GF-D8 (cell line): ENCODE measurements around the gene ACSM2A.
"Not testable (repeated sequence)": the region's sequence is repeated elsewhere in the genome, so short reads cannot be mapped to it uniquely, and the experiment has no call there.

Experiments
- DNase-seq: peaks from one replicate; lab custom pipeline; 2025; lab: John Stamatoyannopoulos, UW

ACSM2A gene, protein sequence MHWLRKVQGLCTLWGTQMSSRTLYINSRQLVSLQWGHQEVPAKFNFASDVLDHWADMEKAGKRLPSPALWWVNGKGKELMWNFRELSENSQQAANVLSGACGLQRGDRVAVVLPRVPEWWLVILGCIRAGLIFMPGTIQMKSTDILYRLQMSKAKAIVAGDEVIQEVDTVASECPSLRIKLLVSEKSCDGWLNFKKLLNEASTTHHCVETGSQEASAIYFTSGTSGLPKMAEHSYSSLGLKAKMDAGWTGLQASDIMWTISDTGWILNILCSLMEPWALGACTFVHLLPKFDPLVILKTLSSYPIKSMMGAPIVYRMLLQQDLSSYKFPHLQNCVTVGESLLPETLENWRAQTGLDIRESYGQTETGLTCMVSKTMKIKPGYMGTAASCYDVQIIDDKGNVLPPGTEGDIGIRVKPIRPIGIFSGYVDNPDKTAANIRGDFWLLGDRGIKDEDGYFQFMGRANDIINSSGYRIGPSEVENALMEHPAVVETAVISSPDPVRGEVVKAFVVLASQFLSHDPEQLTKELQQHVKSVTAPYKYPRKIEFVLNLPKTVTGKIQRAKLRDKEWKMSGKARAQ

DNA sequence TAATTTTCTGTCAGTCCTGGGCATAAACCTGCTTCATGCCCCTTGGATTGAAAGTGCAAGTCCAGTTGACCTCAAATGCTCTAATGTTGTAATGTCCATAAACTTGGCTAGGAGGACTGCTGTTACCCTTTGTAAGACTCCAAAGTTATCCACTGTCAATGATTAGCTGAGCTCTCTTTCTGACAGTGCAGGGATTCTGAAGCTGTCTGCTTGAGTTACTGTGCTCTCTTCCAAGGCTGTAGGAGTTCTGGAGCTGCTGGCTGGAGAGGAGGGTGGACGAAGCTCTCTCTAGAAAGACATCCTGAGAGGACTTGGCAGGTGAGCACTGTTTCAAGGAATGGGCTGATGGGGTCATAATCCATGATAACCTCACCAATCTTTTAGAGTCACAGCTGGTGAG lies at the start of gene ACSM2A:
ACSM2A (plus strand) TSS at position 158 of the 400 bp plus-strand sequence. CDS start 8,594 bp downstream, outside the sequence.
- not testable (repeated sequence) for DNase-seq

DNA sequence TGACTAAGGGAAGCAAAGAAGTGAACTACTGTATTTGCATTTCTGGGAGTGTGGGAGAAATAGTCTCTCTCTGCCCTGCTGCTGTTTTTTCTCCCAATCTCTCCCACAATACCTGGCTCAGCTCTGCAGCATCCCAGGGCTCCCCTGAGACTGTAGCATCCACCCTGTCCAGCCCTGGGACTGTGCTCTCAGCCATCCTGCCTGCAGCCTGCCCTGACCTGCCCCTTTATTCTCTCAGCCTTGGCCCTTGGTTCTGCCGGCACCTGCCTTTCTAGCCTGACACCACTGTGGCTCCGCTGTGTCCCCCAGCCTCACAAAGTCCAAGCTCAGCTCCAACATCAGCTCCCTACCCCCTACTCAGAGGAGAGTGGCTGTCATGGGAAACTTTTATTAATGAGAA lies 48.7 kb upstream of the ACSM2A start:
- DNase-seq, result no peak

DNA sequence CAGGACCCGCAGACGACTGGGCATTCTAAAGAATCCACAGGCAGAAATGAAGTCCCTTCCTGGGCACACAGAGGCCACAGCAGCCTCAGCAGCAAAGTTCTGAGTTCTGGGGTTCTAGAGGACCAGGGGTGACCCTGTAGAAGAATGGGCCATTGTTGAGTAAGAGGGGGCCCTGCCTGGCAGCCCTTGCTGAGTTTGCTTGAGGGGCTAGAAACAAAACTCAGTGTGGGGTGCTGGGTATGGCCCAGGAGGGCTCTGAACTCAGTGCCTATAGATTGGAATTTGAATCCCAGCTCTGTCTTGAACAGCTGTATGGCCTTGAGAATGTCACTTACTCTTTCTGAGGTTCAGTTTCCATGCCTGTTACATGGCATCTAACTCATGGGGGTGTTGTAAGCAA lies 46.7 kb upstream of the ACSM2A start, which contains the start of gene PDILT:
PDILT (minus strand) TSS at position 101 of the 400 bp plus-strand sequence. CDS start 5,437 bp downstream, outside the sequence.
- DNase-seq, result no peak

DNA sequence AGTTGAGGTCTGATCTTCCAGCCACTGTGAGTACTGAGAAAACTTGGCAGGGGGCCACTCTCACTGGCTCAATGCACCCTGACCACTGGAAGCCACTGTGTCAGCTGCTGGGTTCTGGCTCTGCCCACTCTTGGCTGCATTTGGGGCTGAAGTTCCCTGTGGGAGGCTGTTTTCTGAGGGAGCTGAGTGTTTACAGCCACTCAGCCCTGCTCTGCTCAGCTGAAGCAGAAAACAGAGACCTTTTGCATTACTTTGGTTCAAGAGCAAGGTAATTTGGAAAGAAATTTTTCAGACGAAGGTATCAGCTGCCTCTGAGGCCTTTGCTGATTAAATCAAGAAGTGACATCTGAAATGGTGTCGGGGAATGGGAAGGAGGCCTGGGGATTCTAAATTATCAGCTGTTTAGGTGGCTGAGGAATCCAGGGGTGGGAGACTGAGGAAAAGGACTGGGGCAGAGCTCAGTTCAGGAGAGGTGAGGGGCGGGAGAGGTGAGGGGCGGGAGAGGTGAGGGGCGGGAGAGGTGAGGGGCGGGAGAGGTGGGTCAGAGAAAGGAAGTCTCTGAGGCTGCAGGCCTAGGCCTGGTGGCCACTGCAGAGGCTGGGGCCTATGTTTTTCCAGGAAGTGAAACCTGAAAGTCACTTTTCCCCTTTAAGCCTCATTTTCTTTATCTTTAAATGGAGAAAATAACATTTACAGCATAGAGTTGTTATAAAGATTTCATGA lies 41.8 kb upstream of the ACSM2A start, which contains the start of gene ACSM5:
ACSM5 (plus strand) TSS at position 137 of the 723 bp plus-strand sequence. CDS start 1,951 bp downstream, outside the sequence.
- no peak for DNase-seq

DNA sequence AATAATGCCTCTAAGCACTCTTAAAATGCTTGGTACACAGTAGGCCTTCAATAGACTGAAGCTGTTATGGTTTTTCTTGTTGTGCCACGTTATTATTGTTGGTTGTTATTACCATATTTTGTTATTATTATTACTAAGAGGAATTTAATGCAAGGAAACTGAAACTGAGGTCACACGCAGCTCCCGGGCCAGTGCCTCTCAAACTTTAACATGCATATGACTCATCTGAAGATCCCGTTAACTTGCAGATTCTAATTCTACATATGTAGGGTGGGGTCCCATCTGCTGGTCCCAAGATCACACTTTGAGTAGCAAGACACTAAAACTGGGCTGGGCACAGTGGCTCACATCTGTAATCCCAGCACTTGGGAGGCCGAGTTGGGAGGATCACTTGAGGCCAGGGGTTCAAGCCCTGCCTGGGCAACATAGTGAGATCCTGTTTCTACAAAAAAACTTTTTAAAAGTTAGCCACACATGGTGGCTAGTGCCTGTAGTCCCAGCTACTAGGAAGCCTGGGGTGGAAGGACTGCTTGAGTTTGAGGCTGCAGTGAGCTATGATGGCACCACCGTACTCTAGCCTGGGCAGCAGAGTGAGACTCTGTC lies 41.1 kb upstream of the ACSM2A start:
- DNase-seq, result no peak

DNA sequence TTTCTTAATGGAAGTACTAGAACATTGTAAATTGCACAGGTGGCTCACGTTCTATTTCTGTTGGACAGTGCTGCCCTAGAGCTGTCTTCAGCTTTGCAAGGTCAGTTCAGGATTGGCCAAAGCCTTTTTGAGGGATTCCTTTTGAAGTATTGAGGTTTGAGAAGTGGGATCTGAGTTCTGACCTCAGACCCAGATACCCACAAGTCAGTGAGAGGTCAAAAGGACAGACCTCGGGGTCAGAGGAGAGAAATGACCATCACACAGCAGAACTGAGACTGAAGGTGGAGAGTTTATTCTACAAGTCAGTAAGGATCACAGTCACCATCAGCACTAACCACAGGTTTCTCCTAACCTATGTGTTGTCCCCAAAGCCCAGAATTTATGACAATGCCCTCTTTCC lies 40.3 kb upstream of the ACSM2A start:
- DNase-seq, result no peak

DNA sequence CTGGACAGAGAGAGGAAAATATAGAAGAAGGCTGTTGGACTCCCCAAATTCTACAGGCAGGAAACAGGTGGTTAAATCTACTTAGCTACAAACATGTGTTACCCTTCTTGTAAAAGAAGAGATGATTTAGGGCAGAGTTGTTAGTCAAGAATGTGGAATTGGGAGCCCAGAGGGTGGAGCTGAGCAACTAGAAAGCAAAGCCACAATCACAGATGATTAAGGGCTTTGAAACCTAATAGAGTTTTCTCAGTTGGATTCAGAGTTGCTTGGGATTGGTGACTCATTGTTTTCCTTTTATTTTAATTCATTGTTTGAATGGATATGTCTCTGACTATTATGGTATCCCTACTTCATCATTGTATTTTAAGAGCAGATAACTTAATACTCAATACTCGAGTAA lies 35.8 kb upstream of the ACSM2A start:
- DNase-seq, result no peak

DNA sequence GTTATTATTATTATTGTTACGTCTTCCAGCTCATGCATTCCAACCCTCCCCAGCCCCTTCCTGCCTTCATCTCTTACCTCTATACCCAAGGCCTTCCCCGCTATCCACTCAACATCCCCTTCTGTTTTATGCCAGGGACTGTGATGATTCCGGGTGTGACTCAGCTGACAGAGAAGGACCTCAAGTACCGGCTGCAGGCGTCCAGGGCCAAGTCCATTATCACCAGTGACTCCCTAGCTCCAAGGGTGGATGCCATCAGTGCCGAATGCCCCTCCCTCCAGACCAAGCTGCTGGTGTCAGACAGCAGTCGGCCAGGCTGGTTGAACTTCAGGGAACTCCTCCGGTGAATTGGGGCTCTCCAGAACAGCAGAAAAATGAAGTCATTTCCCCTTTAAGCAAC lies 32.2 kb upstream of the ACSM2A start:
- DNase-seq, result not testable (repeated sequence)

DNA sequence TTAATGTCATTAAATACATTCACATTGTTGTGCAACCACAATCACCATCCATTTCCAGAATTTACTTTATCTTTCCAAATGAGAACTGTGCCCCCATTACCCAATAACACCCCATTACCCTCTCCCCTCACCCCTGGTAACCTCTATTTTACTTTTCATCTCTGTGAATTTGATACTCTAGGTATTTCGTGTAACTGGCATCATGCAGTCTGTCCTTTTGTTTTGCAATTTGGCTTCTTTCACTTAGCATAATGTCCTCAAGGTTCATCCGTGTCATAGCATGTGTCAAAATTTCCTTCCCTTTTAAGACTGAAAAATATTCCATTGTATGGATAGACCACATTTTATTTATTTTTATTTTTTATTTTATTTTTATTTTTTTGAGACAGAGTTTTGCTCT lies 29.6 kb upstream of the ACSM2A start:
- DNase-seq, result not testable (repeated sequence)

DNA sequence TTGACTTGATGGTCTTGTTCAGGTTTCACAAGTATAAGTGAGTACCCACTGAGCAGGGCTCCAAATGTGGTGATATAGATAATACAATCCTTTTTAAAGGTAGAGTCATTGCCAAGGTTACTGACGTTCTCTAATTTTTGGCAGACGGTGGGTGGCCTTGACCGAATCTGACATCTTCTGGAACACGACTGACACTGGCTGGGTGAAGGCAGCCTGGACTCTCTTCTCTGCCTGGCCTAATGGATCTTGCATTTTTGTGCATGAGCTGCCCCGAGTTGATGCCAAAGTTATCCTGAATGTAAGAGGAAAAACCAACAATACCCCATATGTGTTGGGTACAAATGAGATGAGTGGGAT lies 27.6 kb upstream of the ACSM2A start:
- not testable (repeated sequence) for DNase-seq

DNA sequence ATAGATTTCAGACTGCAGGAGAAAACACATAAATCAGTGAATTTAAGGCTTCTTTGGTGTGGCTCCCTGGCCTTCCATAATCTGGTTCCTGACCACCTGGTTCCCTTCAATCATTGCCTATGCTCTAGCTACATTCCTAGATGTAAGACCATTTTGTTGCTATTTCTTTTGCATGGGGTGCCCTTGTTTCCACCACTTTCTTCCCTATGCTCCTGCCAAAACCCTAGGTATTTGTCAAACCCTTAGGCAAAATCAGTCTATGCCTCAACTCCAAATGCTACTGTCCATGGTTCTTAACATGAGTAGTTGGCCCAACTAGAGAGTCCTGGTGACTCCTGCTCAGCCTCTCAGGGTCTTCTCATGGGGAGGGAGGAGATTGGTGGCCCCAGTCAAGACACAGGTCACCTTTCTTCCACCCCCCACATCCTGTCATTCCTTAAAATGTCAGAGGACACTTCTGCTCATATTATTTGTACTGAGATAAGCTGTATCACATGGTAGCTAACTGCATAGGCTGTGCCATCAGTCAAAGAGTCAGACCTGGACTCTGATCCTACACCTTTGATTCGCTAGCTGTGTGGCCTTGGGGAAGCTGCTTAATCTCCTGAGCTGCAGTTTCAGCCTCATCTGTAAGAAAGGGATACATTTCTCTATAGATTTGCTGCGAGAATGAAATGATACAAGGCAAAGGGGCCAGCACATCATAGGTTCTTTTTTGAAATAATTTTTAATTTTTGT lies 27.0 kb upstream of the ACSM2A start:
- no peak for DNase-seq

DNA sequence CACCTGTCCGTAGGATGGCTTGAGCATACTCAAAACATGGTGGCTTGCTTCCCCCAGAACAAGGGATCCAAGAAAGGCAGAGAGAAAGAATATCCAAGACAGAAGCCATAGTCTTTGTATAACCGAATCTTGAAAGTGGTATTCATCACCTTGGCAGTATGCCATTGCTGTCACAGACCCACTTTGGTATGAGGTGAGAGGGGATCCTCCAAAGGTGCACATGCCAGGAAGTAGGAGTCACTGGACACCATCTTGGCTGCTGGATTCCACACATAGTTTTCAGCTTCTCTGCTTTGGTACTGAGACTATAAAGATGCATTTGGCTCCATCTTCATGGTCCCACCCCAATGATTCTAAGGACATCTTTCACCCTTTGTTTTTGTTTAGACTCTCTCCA lies 23.9 kb upstream of the ACSM2A start:
- not testable (repeated sequence) for DNase-seq

DNA sequence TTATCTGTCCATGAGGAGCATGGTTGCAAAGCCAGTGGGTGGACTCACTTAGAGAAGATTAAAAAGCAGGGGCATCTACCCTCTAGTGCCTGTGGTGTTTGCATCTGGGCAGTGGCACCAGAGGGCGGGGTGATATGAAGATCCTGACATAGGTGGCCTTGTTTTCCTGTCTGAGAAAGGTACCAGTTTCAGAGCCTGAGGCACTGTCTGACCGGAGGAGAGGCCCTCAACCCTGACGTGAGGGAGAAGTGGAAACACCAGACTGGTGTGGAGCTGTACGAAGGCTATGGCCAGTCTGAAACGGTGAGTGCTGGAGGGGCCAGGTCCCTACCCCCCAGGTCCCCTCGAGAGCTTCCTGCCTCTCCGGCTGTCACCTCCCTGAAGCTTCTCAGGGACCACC lies 21.8 kb upstream of the ACSM2A start:
- DNase-seq, result not testable (repeated sequence)

DNA sequence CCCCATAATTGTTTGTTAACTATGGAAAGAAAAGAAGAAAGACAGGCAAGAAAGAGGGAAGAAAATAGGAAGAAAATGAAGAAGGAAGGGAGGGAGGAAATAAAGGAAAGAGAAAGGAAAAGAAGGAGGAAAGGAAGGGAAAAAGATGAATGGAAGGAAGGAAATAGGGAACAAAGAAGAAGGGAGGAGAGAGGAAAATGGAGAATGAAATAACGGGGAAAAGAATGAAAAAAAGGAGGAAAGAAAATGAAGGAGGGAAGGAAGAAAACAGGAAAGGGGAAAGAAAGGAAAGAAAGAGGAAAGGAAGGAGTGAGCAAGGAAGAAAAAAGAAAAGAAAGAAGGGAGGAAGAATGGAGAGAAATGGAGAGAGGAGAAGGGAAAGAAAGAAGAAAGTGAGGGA lies 20.8 kb upstream of the ACSM2A start:
- DNase-seq, result not testable (repeated sequence)

DNA sequence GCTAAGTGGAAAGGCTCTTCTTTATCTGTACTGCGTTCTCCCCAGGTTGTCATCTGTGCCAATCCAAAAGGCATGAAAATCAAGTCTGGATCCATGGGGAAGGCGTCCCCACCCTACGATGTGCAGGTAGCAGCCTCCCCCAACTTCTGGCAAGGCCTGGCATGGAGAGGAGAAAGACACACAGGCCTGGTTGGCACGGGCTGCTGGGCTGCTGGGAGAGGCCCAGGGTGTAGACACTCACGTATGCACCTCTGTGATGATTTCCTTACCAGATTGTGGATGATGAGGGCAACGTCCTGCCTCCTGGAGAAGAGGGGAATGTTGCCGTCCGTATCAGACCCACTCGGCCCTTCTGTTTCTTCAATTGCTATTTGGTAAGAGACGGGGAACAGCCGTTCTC lies 20.4 kb upstream of the ACSM2A start:
- DNase-seq, result no peak

DNA sequence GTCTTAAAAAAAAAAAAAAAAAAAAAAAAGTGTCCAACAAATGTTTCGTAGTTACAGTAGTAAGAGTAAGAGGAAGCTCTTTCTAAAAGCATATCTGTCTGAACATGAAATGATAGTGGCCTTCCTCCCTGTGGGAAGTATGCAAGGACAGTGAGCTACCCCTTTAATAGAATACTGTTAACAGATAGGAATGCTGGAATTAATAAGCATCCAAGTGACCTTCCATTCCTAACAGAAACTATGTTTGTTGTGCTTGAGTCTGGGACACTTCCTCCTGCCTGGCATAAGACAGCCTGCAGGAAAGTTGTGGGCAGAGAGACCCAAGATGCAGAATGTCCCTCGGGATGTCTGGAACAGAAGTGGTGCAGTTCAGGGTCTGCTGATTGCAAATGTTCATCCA lies 12.4 kb upstream of the ACSM2A start:
- not testable (repeated sequence) for DNase-seq

DNA sequence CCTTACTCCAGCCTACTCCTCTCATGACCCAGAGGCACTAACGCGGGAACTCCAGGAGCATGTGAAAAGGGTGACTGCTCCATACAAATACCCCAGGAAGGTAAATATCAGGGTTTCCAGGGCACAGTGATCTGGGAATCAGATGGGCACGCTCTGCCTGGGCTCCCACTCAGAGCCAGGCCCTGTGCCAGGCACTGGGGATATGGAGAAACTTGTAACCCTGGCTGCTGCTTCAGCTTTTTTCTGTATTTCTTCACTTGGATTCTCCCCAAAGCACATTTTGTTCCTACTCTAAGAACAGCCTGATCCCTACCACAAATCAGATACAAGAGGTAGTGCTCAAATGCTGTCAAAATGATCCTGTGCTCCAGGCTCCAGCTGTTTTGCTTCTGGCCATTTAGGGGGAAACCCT lies 11.5 kb upstream of the ACSM2A start:
- DNase-seq, result not testable (repeated sequence)

DNA sequence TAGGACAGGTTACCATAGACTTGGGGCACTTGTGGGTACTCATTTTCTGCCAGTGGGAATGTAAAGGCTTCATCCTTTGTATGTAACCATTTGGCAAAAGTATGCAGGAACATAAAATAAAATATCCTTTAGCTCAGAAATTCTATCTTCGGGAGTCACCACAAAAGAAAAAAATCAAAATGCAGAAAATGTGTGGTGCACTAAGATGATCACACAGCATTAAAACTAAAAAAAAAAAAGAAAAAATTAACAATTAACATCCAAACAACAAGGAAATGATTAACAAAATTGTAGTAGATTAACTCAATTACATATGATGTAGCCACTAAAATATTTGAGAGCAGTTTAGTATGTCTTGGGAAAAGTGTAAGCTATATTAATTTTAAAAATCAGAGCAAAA lies 10.6 kb upstream of the ACSM2A start:
- not testable (repeated sequence) for DNase-seq

DNA sequence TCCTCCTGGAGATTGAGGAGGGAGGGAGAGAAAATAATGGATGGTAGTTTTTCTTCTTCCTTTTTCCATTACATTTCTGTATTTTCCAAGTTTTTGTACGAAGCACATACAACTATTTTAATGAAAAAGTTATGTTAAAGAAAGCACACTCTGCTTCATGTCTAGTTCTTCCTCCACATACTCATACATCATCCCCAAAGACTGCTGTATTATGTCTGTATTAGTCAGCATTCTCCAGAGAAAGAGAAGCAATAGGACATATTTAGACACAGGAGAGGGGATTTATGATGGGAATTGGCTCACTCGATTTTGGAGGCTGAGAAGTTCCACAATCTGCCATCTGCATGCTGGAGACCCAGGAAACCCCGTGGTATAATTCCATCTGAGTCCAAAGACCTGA lies 10.1 kb upstream of the ACSM2A start:
- no peak for DNase-seq

DNA sequence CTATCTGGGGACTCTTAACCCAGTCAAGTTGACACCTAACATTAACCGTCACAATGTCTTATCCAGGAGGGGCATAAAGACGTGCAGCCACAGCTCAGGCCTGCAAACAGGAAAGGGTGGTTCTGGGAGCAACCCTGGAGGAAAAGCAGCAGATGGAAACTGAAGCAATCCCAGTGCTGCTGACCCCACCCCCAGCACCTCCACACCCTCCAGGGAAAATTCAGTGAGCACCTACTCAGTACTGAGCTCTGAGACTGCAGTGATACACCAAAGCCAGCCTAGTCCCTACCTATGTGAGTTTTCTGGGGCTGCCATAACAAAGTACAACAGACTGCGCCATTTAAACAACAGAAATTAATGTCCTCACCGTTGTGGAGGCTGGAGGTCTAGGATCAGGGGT lies 9.5 kb upstream of the ACSM2A start:
- DNase-seq, result not testable (repeated sequence)

DNA sequence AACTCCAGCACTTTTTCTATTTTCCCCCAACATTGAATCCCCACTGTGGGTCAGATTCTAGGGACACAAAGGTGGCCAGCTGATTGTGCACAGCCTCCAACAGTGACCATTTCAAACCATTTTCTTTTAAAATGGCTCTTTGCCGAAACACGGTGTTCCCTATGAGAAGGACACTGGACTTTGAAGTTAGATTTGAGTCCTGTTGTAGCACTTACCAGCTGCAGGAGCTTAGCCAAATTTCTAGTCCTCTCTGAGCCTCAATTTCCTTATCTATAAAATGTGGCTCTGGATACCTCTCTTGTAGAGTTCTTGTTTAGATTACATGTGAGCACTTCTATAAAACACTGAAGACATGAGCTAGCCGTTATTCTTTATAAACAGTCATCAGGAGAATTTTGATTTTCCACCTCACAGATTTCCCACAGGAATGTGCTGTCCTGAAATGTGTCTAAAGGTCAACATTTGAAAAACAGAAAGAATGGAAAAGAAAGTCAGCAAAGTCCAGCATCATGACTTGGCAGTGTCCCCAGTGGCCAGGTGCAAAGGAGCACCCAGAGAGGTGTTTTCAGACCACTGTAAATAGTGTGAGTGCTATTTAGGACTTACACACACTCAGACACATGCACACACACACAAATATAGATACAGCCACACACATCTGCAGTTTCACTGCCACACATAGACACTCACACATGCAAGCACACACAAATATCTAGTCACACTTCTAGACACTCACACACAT lies 4.5 kb upstream of the ACSM2A start:
- not testable (repeated sequence) for DNase-seq
